ENCODE results near the gene MPG. TPM values are rescaled to one million over a fixed set of nuclear protein-coding genes. Genes with fewer than 3 reads are reported as not detected.
A peak's percentile ranks its signal among the peaks of the same experiment; 100 is the strongest.

MPG gene
- polyA plus RNA-seq, 3 donors: 32.5 to 86.9 (median 70.6) TPM

- no peak for TF ChIP-seq CTCF (IDR thresholded peaks at IDR 0.05)
- Histone ChIP-seq H3K4me1 (ENCODE audit: control insufficient read depth in 1 of 2, insufficient read depth in 2 of 2, low read length in 2 of 2) (peaks cover 29 to 40% of the 10 kb centered on the region in 2 donors), H4K20me1 (ENCODE audit: insufficient read depth, low read length) (no peaks in the 10 kb centered on the region), H3K4me2 (replicated peaks; ENCODE audit: extremely low read depth, low read length, poor library complexity, severe bottlenecking) (peak overlapping the region; percentile 44), H3K27ac (ENCODE audit: low read depth in 1 of 2, low read length in 2 of 2) (peak overlapping the region; percentile 77 to 82), H3K4me3 (replicated peaks in 1 of 3; ENCODE audit: low read depth in 2 of 3, low read length in 3 of 3) (peak overlapping the region in 1 of 3 experiments; percentile 45), H3K27me3 (ENCODE audit: control insufficient read depth in 2 of 2, insufficient read depth in 2 of 2, low read length in 2 of 2) (no peaks in the 10 kb centered on the region), H2AFZ (ENCODE audit: insufficient read depth, low read depth, low read length, poor library complexity, severe bottlenecking) (peak overlapping the region; percentile 64), H3K79me2 (ENCODE audit: insufficient read depth, low read length) (no peaks in the 10 kb centered on the region), H3K9ac (ENCODE audit: insufficient read depth, low read length, poor library complexity, severe bottlenecking) (peak overlapping the region; percentile 35), H3K9me3 (replicated peaks in 1 of 2; ENCODE audit: control insufficient read depth in 1 of 2, insufficient read depth in 1 of 2, low read length in 2 of 2) (no peaks in the 10 kb centered on the region), H3K36me3 (replicated peaks in 1 of 2; ENCODE audit: control insufficient read depth in 1 of 2, insufficient read depth in 2 of 2, low read length in 2 of 2) (no peaks in the 10 kb centered on the region)
- peak; percentile 82 to 87 (median 85) for DNase-seq
- 21% methylated on average over 17 of the region's 17 CpGs for WGBS (ENCODE audit: insufficient coverage)
- H3K36me3 Mint-ChIP-seq: peaks cover 8 to 10% of the 10 kb centered on the region in 2 donors
- H3K27ac Mint-ChIP-seq: peak overlapping the region; percentile 85 to 92 (median 87)
- H3K4me1 Mint-ChIP-seq: peaks cover 49% of the 10 kb centered on the region
- H3K4me3 Mint-ChIP-seq: peak overlapping the region; percentile 42 to 63
- intact Hi-C loops (cut with micrococcal nuclease): no loop called here
- no peaks in the 10 kb centered on the region for H3K9me3 Mint-ChIP-seq
- peaks cover 0 to 1% (median 0%) of the 10 kb centered on the region in 3 donors for H3K27me3 Mint-ChIP-seq (ENCODE audit: low read depth in 3 of 3)
Measured at GRCh38 chr16:35011-35677, 42.9 kb upstream of the MPG start.

GRCh38 chr16:35678-36305 lies 42.2 kb upstream of the MPG start:
- peak overlapping the region; percentile 64 for H2AFZ ChIP-seq (ENCODE audit: insufficient read depth, low read depth, low read length, poor library complexity, severe bottlenecking)
- Mint-ChIP-seq H3K36me3 (peaks cover 8 to 10% of the 10 kb centered on the region in 2 donors), H3K4me3 (peak overlapping the region in 1 of 2 donors; percentile 63), H3K27me3 (ENCODE audit: low read depth in 3 of 3) (peaks cover 0 to 4% (median 0%) of the 10 kb centered on the region in 3 donors), H3K4me1 (peaks cover 49% of the 10 kb centered on the region), H3K27ac (peak overlapping the region; percentile 85 to 92 (median 87)), H3K9me3 (no peaks in the 10 kb centered on the region)
- H3K4me3 ChIP-seq (replicated peaks in 1 of 3; ENCODE audit: low read depth in 2 of 3, low read length in 3 of 3): no peak overlapping the region
- no peaks in the 10 kb centered on the region for H3K9me3 ChIP-seq (replicated peaks in 1 of 2; ENCODE audit: control insufficient read depth in 1 of 2, insufficient read depth in 1 of 2, low read length in 2 of 2)
- 91% methylated on average over 8 of the region's 11 CpGs for WGBS (ENCODE audit: insufficient coverage)
- intact Hi-C loops (cut with micrococcal nuclease): no loop called here
- H3K79me2 ChIP-seq (ENCODE audit: insufficient read depth, low read length): no peaks in the 10 kb centered on the region
- peak overlapping the region; percentile 44 for H3K4me2 ChIP-seq (replicated peaks; ENCODE audit: extremely low read depth, low read length, poor library complexity, severe bottlenecking)
- H3K9ac ChIP-seq (ENCODE audit: insufficient read depth, low read length, poor library complexity, severe bottlenecking): peak overlapping the region; percentile 35
- peak overlapping the region; percentile 77 to 82 for H3K27ac ChIP-seq (ENCODE audit: low read depth in 1 of 2, low read length in 2 of 2)
- TF ChIP-seq CTCF (IDR thresholded peaks at IDR 0.05): no peak
- H4K20me1 ChIP-seq (ENCODE audit: insufficient read depth, low read length): no peaks in the 10 kb centered on the region
- DNase-seq: no peak
- no peaks in the 10 kb centered on the region for H3K27me3 ChIP-seq (ENCODE audit: control insufficient read depth in 2 of 2, insufficient read depth in 2 of 2, low read length in 2 of 2)
- no peaks in the 10 kb centered on the region for H3K36me3 ChIP-seq (replicated peaks in 1 of 2; ENCODE audit: control insufficient read depth in 1 of 2, insufficient read depth in 2 of 2, low read length in 2 of 2)
- peaks cover 29 to 40% of the 10 kb centered on the region in 2 donors for H3K4me1 ChIP-seq (ENCODE audit: control insufficient read depth in 1 of 2, insufficient read depth in 2 of 2, low read length in 2 of 2)
